ENCODE results near the gene NAGK.
A peak's percentile ranks its signal among the peaks of the same experiment; 100 is the strongest.

NAGK gene

GRCh38 chr2:71060211-71060610 lies 8.2 kb upstream of the NAGK start:
- H3K9me2 ChIP-seq (replicated peaks; ENCODE audit: insufficient read depth, low read length) = no peaks in the 10 kb centered on the region
- no peak overlapping the region for H3K27ac ChIP-seq (ENCODE audit: low read depth, low read length)
- H4K20me1 ChIP-seq (ENCODE audit: low read depth, low read length) = no peaks in the 10 kb centered on the region
- no peak overlapping the region for H3K4me2 ChIP-seq (ENCODE audit: low read depth, low read length, poor library complexity, severe bottlenecking)
- no peaks in the 10 kb centered on the region for H3K9me3 ChIP-seq (ENCODE audit: insufficient read depth, low read length)
- H2AFZ ChIP-seq (ENCODE audit: low read depth, low read length, severe bottlenecking) = no peak overlapping the region
- peaks cover 19% of the 10 kb centered on the region for H3F3A ChIP-seq (ENCODE audit: insufficient read depth)
- no peaks in the 10 kb centered on the region for H3K79me2 ChIP-seq (ENCODE audit: insufficient read depth, low read length)
- no peaks in the 10 kb centered on the region for H3K36me3 ChIP-seq (ENCODE audit: low read length)
- no peak overlapping the region for H3K4me3 ChIP-seq (ENCODE audit: insufficient read depth, low read length, poor library complexity, severe bottlenecking)
- H3K9ac ChIP-seq (ENCODE audit: low read length) = no peak overlapping the region
- no peak for TF ChIP-seq EZH2phosphoT487 (conservative IDR thresholded peaks at IDR 0.05; ENCODE audit: low read length)
- TF ChIP-seq CTCF (IDR thresholded peaks at IDR 0.05; ENCODE audit: insufficient read depth, low read length, poor library complexity, severe bottlenecking) = no peak
- no peaks in the 10 kb centered on the region for H3K27me3 ChIP-seq (ENCODE audit: low read length)

GRCh38 chr2:71060871-71061270 lies 7.6 kb upstream of the NAGK start:
- Histone ChIP-seq H2AFZ (ENCODE audit: low read depth, low read length, severe bottlenecking) (no peak overlapping the region), H4K20me1 (ENCODE audit: low read depth, low read length) (no peaks in the 10 kb centered on the region), H3K27ac (ENCODE audit: low read depth, low read length) (no peak overlapping the region), H3K4me2 (ENCODE audit: low read depth, low read length, poor library complexity, severe bottlenecking) (no peak overlapping the region), H3K9me3 (ENCODE audit: insufficient read depth, low read length) (no peaks in the 10 kb centered on the region), H3K9me2 (replicated peaks; ENCODE audit: insufficient read depth, low read length) (no peaks in the 10 kb centered on the region), H3K4me3 (ENCODE audit: insufficient read depth, low read length, poor library complexity, severe bottlenecking) (no peak overlapping the region), H3F3A (ENCODE audit: insufficient read depth) (peaks cover 26% of the 10 kb centered on the region), H3K36me3 (ENCODE audit: low read length) (no peaks in the 10 kb centered on the region), H3K79me2 (ENCODE audit: insufficient read depth, low read length) (no peaks in the 10 kb centered on the region), H3K27me3 (ENCODE audit: low read length) (no peaks in the 10 kb centered on the region), H3K9ac (ENCODE audit: low read length) (no peak overlapping the region)
- no peak for TF ChIP-seq CTCF (IDR thresholded peaks at IDR 0.05; ENCODE audit: insufficient read depth, low read length, poor library complexity, severe bottlenecking)
- no peak for TF ChIP-seq EZH2phosphoT487 (conservative IDR thresholded peaks at IDR 0.05; ENCODE audit: low read length)

- Histone ChIP-seq H3K36me3 (ENCODE audit: low read length) (no peaks in the 10 kb centered on the region), H3K9me2 (replicated peaks; ENCODE audit: insufficient read depth, low read length) (no peaks in the 10 kb centered on the region), H3K4me3 (ENCODE audit: insufficient read depth, low read length, poor library complexity, severe bottlenecking) (no peak overlapping the region), H3K27ac (ENCODE audit: low read depth, low read length) (peak overlapping the region; percentile 98), H2AFZ (ENCODE audit: low read depth, low read length, severe bottlenecking) (no peak overlapping the region), H3K4me2 (ENCODE audit: low read depth, low read length, poor library complexity, severe bottlenecking) (peak overlapping the region; percentile 84), H3K79me2 (ENCODE audit: insufficient read depth, low read length) (no peaks in the 10 kb centered on the region), H3K9me3 (ENCODE audit: insufficient read depth, low read length) (no peaks in the 10 kb centered on the region), H3K9ac (ENCODE audit: low read length) (peak overlapping the region; percentile 57), H4K20me1 (ENCODE audit: low read depth, low read length) (no peaks in the 10 kb centered on the region), H3F3A (ENCODE audit: insufficient read depth) (peaks cover 38% of the 10 kb centered on the region), H3K27me3 (ENCODE audit: low read length) (no peaks in the 10 kb centered on the region)
- TF ChIP-seq EZH2phosphoT487 (conservative IDR thresholded peaks at IDR 0.05; ENCODE audit: low read length) (no peak), CTCF (IDR thresholded peaks at IDR 0.05; ENCODE audit: insufficient read depth, low read length, poor library complexity, severe bottlenecking) (no peak)
These were observed 5.2 kb upstream of the NAGK start for GRCh38 chr2:71063216-71063615.

Data from SU-DHL-6 (cell line).